GM18870 (cell line): ENCODE results near the gene NPHP1.
"Not testable (repeated sequence)": the region's sequence is repeated elsewhere in the genome, so short reads cannot be mapped to it uniquely, and the experiment has no call there.

Experiments used
- ATAC-seq: cut with Tn5 transposase; IDR thresholded peaks from one replicate; pipeline ENCODE4 v1.9.1; 2021; ENCODE audit warnings: moderate library complexity; ENCODE audit not compliant: unreplicated experiment

Gene NPHP1

DNA sequence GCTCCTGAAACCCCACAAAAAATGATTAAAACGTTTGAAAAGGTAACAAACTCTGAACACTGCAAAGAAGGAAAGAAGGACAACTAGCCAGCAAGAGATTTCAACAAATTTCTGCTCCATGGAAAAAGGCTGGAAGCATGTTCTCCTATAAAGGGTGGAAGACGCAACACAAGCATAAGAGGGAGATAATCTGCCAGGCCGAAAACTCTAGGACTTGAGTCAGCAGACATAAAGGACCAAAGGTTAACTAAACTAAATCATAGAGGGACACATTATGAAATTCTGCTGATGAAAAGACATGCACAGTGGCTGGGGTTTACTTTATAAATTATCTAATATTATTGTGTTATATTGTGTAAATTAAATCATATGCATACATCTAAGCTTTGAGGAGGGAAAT is 6.8 kb downstream of the NPHP1 start:
- no peak for ATAC-seq

DNA sequence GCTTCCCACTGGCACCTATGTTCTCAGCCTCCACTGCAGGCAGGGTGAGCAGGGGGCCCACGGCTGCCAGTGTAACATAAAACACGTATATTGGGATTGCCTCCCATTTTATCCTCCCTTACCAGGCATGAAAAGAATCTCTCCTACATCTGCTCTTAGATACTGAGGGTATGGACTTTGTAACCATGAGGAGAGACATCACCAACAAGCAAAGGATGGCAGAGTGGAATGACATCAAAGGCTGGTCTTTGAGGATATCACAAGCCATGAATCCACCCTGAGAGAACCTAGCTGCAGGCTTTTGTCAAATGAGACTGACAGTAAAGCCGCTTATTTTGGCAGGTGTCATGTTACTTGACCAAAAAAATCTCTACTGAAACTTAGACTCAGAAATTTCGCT is 7.4 kb downstream of the NPHP1 start:
- no peak for ATAC-seq

DNA sequence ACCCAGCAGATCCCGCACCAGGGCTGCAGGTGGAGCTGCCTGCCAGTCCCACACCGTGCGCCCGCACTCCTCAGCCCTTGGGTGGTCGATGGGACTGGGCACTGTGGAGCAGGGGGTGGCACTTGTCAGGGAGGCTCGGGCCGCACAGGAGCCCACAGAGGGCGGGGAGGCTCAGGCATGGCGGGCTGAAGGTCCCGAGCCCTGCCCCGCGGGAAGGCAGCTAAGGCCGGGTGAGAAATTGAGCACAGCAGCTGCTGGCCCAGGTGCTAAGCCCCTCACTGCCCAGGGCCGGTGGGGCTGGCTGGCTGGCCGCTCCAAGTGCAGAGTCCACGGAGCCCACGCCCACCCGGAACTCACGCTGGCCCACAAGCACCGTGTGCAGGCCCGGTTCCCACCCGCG is 14.6 kb downstream of the NPHP1 start:
- ATAC-seq: not testable (repeated sequence)

DNA sequence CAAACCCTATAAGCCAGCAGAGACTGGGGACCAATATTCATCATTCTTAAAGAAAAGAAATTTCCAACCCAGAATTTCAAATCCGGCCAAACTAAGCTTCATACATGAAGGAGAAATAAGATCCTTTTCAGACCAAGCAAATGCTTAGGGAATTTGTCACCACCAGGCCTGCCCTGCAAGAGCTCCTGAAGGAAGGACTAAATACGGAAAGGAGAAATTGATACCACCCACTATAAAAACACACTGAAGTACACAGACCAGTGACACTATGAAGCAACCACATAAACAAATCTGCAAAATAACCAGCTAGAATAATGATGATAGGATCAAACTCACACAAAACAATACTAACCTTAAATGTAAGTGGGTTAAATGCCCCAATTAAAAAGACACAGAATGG is 22.4 kb downstream of the NPHP1 start:
- ATAC-seq: no peak

DNA sequence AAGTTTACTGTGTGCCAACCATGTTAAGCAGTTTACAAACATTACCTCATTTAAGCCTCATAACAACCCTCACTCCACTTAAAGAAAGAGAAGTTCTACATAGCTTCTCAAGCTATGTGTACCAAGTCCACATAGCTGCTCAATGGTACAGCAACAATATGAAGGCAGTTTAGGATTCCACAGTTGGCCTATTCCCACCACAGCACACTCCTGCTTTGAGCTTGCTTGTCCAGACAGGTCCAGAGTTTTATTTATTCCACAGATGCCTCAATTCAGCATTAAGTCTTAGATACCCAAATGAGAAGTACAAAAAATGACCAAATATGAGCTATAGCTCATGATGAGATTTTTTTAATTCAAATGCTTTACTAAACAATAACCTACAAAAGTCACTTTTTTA is 24.8 kb downstream of the NPHP1 start:
- ATAC-seq: no peak

DNA sequence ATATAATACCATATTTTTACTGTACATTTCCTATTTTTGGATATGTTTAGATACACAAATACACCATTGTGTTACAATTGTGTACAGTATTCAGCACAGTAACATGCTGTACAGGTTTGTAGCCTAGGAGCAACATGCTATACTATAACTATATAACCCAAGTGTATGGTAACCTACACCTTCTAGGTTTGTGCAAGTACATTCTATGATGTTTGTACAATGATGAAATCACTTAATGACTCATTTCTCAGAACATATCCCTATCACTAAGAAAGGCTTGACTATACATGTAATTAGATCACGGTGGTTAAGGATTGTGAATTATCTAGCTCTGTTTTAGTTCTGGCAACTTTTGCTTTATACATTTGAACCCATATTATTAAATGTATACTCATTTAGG is 31.3 kb downstream of the NPHP1 start:
- no peak for ATAC-seq

DNA sequence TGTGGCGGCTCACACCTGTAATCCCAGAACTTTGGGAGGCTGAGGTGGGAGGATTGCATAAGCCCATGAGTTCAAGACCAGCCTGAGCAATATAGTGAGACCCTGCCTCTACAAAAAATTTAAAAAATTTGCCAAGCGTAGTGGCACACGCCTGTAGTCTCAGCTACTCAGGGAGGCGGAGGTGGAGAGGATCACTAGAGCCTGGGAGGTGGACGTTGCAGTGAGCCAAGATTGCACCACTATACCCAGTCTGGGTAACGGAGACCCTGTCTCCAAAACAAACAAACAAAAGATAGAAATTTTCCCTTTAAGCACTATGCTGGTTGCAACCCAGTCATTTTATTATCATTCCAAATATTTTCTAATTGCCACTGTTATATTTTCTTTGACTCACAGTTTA is 32.3 kb downstream of the NPHP1 start:
- ATAC-seq: no peak

DNA sequence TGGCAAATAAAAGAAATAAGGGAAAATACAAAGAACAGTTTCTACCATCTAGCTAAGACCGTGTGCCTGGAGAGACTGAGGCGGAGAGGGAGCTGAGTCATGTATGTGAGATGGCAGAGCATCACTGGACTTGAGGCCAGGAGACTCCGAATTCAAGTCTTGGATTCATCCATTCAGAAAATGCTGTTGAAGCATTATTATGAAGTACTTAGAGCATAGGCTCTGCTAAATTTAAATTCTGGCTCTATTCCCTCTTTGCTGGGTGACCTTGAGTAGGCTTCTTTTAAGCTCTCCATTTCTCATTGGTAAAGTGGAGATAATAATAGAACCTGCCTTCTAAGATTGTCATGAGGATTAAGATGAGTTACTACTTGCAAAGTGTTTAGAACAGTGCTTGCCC is 34.7 kb downstream of the NPHP1 start:
- ATAC-seq: no peak

DNA sequence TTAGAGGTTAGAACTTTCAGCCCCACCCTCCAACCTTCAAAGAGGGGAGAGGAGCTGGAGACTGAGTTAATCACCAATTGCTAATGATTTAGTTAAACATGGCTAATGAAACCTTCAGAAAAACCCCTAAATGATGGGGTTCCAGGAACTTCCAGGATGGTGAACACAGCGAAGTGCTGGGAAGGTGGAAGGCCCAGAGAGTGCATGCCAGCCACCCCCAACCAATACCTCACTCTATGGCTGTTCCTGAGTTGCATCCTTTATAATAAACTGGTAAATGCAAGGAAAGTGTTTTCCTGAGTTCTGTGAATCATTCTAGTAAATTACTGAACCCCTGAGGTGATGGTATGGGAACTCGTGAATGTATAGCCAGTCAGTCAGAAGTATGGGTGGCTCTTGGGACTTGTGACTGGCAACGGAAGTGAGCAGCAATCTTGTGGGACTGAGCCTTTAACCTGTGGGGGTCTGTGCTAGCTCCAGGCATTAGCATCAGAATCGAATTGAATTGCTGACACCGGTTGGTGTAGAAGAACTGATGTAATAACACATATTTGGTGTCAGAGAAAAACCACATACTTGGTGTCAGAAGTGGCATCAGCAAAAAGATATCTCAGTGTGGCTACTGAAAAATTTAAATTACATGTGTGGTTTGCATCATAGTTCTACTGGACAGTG is 37.4 kb downstream of the NPHP1 start:
- ATAC-seq: no peak

DNA sequence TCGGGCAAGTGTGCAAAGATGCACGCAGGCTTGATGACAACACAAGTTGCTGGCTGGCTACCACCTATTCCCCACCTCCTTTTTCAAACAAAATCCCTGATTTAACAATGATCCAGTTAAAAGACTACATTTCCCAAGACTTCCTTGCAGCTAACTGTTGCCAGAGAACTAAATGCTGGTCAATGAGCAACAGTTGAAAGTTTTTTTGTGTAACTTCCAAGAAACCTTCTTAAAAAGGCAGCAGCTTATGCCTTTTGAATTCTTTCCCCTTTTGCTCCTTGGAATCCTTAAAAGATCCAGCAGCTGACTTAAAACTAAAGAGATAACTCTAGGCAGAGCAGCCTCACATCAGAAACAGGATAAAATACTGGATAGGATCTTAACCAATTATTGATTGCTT is 38.5 kb downstream of the NPHP1 start:
- no peak for ATAC-seq

DNA sequence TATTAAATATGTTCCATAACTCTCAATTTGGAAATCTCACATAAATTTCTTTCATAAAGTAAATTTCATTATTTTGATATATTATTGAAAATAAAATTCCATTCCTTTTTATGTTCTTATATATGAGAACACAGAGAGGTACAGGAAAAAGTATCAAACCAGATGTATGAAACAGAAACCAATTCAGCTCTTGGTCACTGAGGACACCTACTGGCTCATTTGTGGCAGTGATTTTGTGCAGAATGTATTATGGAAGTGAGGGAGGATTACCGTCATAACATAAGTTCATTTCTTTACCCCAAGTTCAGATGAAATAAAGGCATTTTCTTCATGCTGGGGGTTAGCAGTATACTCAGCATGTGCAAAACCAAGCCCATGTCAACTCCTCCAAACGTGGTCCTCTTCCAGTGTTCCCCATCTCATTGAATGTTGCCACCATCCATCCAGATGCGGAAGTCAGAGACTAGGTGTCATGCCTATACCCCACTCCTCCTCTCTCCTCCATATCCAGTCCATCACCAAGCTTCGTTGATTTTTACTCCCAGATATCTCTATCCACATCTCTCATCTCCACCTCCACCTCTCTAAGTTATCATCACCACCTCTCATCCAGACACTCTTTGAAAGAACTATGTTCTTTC is 47.5 kb downstream of the NPHP1 start:
- ATAC-seq: no peak

DNA sequence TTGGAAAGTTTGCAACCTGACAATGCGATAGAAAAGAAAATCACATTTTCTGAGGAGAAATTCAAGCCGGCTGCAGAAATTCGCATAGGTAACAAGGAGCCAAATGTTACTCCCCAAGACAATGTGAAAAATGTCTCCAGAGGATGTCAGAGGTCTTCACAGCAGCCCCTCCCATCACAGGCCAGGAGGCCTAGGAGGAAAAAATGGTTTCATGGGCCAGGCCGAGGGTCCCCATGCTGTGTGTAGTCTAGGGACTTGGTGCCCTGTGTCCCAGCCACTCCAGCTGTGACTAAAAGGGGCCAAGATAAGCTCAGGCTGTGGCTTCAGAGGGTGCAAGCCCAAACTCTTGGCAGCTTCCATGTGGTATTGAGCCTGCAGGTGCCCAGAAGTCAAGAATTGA is 50.0 kb downstream of the NPHP1 start:
- ATAC-seq: not testable (repeated sequence)

DNA sequence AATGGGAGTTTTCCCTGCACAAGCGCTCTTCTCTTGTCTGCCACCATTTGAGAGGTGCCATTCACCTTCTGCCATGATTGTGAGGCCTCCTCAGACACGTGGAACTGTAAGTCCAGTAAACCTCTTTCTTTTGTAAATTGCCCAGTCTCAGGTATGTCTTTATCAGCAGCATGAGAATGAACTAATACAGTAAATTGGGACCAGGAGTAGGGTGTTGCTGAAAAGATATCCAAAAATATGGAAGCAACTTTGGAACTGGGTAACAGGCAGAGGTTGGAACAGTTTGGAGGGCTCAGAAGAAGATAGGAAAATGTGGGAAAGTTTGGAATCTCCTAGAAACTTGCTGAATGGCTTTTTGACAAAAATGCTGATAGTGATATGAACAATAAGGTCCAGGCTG is 50.6 kb downstream of the NPHP1 start:
- ATAC-seq: not testable (repeated sequence)

DNA sequence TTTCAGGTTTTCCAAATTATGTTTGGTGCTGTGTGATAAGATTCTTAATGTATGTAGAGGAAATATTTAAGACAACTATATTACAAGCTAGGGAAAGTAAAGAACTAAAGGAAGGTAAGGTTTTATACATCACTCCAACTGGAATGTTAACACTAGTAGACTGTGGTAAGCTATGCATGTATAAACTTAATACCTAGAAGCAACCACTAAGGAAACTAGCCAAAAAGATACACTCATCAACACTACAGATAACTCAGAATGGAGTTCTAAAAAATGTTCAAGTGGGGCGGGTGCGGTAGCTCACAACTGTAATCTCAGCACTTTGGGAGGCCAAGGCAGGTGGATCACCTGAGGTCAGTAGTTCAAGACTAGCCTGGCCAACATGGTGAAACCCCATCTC is 51.4 kb downstream of the NPHP1 start:
- ATAC-seq: no peak

DNA sequence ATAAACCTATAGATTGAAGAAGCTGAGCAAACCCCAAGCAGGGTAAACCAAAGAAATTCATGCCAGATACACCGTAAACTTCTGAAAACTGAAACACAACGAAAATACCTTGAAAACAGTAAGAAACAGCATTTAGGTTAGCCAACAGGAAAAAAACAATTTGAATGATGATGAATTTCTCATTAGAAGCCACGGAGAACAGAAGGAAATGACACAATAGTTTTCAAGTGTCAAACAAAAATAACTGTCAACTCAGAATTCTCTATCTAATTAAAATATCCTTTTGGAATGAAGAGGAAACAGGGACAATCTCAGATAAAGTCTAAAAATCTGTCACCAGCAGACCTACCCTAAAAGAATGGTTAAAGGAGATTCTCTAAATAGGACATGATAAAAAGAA is 51.9 kb downstream of the NPHP1 start:
- no peak for ATAC-seq

DNA sequence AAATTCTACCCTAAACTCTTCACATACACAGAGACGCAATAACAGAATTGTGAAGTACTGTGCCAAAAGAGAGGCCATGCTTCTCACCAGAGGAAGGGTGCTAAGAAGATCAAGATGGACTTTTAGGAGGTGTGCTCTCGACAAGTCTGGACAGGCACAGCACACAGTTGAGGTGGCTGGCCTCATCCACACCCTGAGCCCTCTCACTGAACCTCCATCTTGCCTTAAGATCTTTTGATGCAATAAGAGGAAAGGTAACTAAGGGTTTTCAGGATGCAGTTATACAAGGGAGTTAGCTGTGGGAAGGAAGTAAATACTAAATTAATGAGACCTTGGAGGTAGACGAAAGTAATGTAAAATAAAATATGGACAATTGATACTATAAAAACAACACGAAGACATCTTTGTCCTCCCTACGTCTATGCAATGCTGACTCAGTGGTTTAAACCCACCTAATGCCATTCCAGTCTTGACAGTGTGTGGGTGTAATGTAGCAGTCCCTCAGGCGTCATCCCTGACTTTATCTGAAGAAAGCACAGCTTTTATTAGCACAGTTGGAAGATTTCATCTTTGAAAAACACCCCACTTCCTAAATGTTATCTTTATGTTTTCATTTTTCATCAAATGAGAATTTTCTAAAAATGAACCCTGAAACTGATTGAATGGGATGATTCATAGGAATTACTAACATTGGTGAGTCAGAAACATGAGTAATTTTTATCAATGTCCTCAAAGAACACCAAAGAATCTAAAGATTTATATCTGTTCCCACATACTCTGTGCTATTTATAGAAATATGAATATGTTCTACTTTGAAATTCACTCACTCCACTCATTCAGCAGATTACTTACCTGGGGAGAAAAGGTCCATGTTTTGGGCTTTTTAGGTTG is 55.2 kb downstream of the NPHP1 start:
- no peak for ATAC-seq

DNA sequence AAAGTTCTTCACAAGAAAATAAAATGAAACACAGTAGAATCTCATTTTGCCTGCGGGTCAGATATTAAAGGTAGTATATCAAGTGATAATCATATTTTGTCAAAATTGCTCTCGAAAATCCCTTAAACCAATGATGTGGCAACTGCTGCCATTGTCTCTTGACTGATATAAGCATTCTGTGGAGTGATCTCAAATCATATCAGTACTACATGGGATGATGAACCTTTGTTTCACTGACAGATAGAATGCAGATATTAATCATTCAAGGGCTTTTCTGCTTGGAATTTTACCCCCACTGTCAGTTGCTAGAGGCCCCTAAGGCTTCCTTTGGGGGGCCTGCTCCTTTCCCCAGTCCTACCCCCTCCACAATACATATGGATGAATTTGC is 57.9 kb downstream of the NPHP1 start:
- ATAC-seq: no peak

DNA sequence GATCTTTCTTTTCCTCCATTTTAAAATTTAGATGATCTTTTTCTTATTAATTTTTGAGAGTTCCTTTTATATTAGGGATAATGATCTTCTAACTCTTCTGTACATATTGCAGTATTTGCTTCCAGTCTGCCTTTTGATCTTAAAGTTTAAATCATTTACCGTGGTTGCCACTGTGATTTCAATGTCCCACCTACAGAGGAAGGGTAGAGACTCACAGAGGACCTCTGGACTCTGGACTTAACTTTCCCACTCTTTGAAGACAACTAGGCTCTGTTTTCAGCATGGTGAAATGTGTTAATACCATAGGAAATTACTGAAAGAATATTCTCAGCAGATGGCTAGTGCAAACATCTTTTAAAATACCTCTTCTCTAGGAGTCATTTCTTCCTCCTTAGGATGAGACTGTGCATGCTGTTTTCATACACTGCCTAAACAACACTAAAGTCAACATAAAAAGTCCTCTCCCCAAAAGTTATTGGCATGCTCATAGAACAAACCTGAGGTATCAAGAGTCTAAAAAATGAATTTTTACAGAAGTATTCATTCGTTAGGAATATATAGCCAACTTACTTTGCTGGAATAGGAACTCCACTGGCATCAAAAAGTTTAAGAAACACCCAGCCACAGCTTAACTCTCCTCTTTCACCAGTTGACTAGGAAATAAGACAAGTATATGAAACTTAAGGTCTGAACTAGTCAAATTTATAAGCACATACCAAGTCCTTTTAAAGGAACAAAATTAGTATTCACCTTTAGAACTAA is 58.4 kb downstream of the NPHP1 start:
- ATAC-seq: no peak

DNA sequence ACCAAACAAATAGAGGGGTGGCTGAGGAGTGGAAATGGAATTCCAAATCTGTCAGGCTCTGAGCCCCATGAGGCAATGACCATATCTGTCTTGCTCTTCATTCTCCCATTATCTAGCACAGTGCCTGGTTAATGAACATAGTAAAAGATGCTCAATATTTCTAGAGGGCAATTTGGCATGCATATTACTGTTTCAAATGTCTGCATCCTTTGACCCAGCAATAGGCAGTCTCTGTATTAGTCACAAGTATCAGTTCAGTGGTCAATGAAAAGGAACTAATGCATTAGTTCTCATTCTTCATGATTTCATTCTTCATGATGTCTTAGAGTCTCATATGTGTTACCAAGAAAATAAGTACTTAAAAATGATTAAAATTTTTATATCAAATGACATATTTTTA is 60.8 kb downstream of the NPHP1 start:
- peak; percentile 73 for ATAC-seq

DNA sequence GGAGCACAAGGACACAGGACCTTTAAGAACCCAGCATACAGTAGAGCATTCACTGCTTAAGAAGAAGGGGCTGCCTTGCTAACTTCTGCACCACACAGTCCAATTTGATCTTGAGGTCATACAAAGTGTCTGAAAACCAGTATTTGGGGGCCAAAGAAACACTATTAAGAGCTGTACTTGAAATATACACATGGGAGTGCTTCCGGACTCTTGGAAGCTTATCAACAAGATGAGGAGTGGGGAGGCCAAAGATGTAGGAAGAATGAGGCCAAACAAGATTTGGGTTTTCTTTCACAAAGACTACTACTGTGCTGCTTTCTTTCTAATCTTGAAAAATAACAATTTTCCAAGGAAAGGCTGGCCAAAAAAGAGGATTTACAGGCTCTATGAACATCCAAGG is 64.4 kb downstream of the NPHP1 start:
- no peak for ATAC-seq

DNA sequence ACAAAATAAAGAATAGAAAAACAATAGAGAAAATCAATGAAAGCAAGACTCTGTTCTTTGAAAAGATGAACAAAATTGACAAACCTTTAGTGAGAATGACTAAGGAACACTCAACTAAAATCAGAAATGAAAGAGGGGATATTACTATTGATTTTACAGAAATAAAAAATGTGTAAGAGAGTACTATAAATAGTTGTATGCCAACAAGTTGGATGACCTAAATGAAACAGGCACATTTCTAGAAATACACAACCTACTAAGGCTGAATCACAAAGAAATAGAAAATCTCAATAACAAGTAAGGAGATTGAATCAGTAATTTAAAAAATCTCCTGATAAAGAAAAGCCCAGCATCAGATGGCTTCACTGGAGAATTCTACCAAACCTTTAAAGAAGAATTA is 70.8 kb downstream of the NPHP1 start:
- no peak for ATAC-seq
